GM12874 (cell line): Measurements from ENCODE around the gene COMMD7.

Source experiments
- CTCF ChIP-seq: IDR thresholded peaks from 2 replicates; pipeline ENCODE4 v1.5.1; 2011; ENCODE audit warnings: low read depth, mild to moderate bottlenecking, control low read depth, low read length, moderate library complexity; ENCODE audit not compliant: insufficient read depth

COMMD7 gene

GRCh38 chr20:32731882-32732266 is 11.4 kb downstream of the COMMD7 start:
- no peak for TF ChIP-seq CTCF

- TF ChIP-seq CTCF, result no peak
These were observed 15.6 kb downstream of the COMMD7 start for GRCh38 chr20:32727683-32728082.

GRCh38 chr20:32718749-32719348 is 24.4 kb downstream of the COMMD7 start:
- TF ChIP-seq CTCF, result no peak

DNA sequence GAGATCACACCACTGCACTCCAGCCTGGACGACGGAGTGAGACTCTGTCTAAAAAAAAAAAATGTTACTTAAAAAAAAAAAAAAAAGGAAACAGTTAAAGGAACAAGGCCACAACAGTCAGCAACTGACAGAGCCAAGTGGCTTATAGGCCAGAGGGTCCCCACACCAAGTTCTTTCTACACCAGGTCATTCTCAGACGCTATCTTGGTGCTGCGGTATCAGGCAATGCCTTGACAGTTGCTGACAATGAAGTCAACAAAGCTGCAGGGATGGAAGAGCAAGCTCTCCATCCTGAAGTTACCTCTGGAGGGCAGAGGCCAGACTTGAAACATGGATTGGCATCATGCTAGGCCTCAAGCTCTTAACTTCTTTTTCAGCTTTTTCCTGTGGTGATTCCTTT is 31.9 kb downstream of the COMMD7 start:
- TF ChIP-seq CTCF, result no peak

DNA sequence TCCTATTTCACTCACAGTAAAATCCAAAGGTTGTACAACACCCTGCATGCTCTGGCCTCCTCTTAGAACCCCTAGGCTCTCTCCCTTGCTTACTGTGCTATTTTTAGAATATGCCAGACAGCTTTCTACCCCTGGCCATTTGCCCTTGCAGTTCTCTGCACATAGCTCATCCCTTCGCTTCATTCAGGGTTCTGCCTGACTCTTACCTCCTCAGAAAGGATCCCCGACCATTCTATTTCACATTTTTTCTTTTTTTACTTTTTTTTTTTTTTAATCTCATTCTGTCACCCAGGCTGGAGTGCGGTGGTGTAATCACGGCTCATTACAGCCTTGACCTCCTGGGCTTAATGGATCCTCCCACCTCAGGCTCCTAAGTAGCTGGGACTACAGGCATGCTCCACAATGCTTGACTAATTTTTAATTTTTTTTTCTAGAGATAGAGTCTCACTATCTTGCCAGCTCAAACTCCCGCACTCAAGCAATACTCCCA is 33.6 kb downstream of the COMMD7 start:
- no peak for TF ChIP-seq CTCF

DNA sequence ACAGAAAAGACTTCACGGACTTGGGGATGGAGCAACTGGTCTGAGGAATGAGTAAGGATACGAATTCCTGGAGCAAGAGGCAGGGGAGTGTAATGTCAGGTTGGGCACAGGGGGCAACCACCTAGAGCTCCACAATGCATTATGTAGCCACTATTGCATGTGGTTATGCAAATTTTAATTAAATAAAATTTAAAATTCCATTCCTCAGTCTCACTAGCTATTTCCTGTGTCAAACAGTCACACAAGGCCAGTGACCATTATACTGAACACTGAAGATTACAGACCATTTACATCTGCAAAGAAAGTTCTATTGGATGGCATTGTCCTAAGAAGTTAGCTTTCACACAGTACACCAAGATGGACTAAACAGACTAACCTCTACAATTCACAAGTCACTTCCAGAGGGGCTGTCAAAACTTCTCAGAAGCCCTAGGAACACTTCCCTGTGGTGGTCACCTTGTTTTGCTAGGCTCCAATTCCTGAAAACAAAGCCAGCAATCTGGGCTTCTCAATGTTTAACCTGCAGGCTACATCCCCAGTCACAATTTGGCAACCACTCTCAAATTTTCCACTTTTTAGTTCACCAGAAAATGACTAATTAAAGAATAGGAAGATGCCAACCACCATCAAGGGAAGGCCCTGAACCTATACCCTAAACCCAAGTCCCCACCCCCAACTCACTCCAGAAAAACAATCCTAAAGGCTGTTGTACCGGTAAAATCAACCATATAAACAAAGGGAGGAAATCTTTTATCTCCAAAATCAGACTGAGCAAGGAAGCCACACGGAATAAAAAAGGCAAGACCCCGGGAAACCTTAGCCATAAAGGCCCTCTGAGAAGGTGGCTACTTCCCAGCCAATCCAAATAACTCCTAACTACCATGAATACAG is 35.3 kb downstream of the COMMD7 start:
- no peak for TF ChIP-seq CTCF

DNA sequence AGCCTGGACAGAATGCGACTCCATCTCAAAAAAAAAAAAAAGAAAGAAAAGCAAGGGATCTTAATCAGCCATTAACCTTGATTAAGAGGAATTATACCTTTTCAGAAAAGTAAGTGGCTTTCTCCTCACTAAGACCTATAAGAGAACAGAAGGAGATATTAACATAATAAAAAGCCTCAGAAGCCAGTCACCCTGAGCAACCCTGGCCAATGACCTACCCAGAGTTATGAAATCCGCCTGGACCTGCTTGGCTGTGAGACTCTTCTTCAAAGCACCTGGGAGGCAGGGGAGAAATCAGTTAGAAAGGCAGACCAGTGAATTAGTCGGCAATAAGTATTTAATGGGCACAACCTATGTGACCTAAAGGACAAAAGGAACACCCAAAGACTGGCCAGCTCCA is 36.8 kb downstream of the COMMD7 start:
- TF ChIP-seq CTCF, result no peak
